HepG2 (cell line): ENCODE data around the gene SMARCA2. TPM values are rescaled to one million over a fixed set of nuclear protein-coding genes. Genes with fewer than 3 reads are reported as not detected.

Experiments
- GABPA ChIP-seq, 2 experiments: IDR thresholded peaks; 2 replicates each; pipeline ENCODE4 v1.6.1; 2011 to 2016; ENCODE audit warnings: low read depth in 2 of 2, low read length in 1 of 2, missing biosample characterization in 1 of 2, missing genetic modification characterization in 1 of 2
- HNF4A ChIP-seq: sonication (generic); formaldehyde crosslinking; IDR thresholded peaks from 2 replicates; pipeline ENCODE4 v1.4.0; 2020; ENCODE audit warnings: missing genetic modification reagents
- HNRNPL ChIP-seq: fragments of 200-400 bp; formaldehyde crosslinking; IDR thresholded peaks from 2 replicates; pipeline ENCODE4 v1.6.1; 2017; ENCODE audit warnings: mild to moderate bottlenecking, low read depth, low read length
- HNRNPLL ChIP-seq: fragments of 200-400 bp; formaldehyde crosslinking; IDR thresholded peaks from 2 replicates; pipeline ENCODE4 v1.6.1; 2017; ENCODE audit warnings: mild to moderate bottlenecking, low read depth, low read length; ENCODE audit not compliant: poor library complexity, severe bottlenecking
- MED1 ChIP-seq: sonication (generic); formaldehyde crosslinking; IDR thresholded peaks from 2 replicates; pipeline ENCODE4 v1.4.0; 2020; ENCODE audit warnings: missing genetic modification reagents
- NFKBIZ ChIP-seq: IDR thresholded peaks from 2 replicates; pipeline ENCODE4 v1.6.1; 2018; ENCODE audit warnings: missing genetic modification reagents, missing compliant biosample characterization
- RAD51 ChIP-seq: fragments of 450-650 bp; IDR thresholded peaks from 2 replicates; pipeline ENCODE4 v1.6.1; 2016; ENCODE audit warnings: borderline replicate concordance
- SIN3A ChIP-seq: IDR thresholded peaks from 2 replicates; pipeline ENCODE4 v1.6.1; 2011; ENCODE audit warnings: low read depth, mild to moderate bottlenecking, control low read depth, low read length, borderline replicate concordance
- XRCC5 ChIP-seq: fragments of 200-400 bp; formaldehyde crosslinking; optimal IDR thresholded peaks from 2 replicates; pipeline ENCODE3; 2017; ENCODE audit warnings: mild to moderate bottlenecking, low read length
- ZNF160 ChIP-seq: sonication (generic); formaldehyde crosslinking; IDR thresholded peaks from 2 replicates; pipeline ENCODE4 v1.8.0; 2022; ENCODE audit warnings: mild to moderate bottlenecking, inconsistent platforms, missing genetic modification reagents
- ZNF839 ChIP-seq: sonication (generic); formaldehyde crosslinking; IDR thresholded peaks from 2 replicates; pipeline ENCODE4 v1.4.0; 2020; ENCODE audit warnings: missing genetic modification reagents, mild to moderate bottlenecking, borderline replicate concordance
- ZNF883 ChIP-seq: sonication (generic); formaldehyde crosslinking; IDR thresholded peaks from 2 replicates; pipeline ENCODE4 v1.5.1; 2020; ENCODE audit warnings: mild to moderate bottlenecking, missing genetic modification reagents; ENCODE audit errors: not compliant biosample characterization
- ZZZ3 ChIP-seq: sonication (generic); formaldehyde crosslinking; IDR thresholded peaks from 2 replicates; pipeline ENCODE4 v1.4.0; 2020; ENCODE audit warnings: missing genetic modification reagents, mild to moderate bottlenecking, borderline replicate concordance
- polyA plus RNA-seq, 8 experiments: library from polyadenylated mRNA; depleted of rRNA in 3 of 8; stranded (reverse) in 7 of 8; unstranded in 1 of 8; fragments of >200 nt; fragmentation: Illumina TruSeq in 4 of 8; extraction: Trizol in 4 of 8; gene quantifications; 2 replicates each; pipeline versions ENCODE4 v1.2.1 to v1.2.3, GENCODE V29; 2011 to 2016; ENCODE audit warnings: low read depth in 4 of 8, missing spikeins in 1 of 8, mixed read lengths in 1 of 8; ENCODE audit not compliant: insufficient read depth in 1 of 8
- total RNA-seq, 5 experiments: library from RNA; depleted of rRNA; stranded (reverse); fragments of >200 nt; fragmentation: Illumina TruSeq; extraction: Trizol; gene quantifications; 2 replicates each; pipeline ENCODE4 v1.2.3, GENCODE V29; 2016; ENCODE audit warnings: low read depth in 1 of 5
- TF ChIP-seq, protein P1 (sequence below): sonication (generic); formaldehyde crosslinking; IDR thresholded peaks from 2 replicates; pipeline ENCODE4 v1.8.0; 2022; ENCODE audit warnings: mild to moderate bottlenecking, missing genetic modification reagents, moderate library complexity
- TF ChIP-seq, protein P2 (sequence below), 2 experiments: sonication (generic) in 1 of 2; formaldehyde crosslinking in 1 of 2; IDR thresholded peaks; 2 replicates each; pipeline versions ENCODE4 v1.4.0 to v1.6.1; 2018 to 2020; ENCODE audit warnings: missing genetic modification reagents in 2 of 2, borderline replicate concordance in 1 of 2, low read depth in 1 of 2, mild to moderate bottlenecking in 1 of 2, missing biosample characterization in 1 of 2
- TF ChIP-seq, protein P3 (sequence below): sonication (generic); formaldehyde crosslinking; IDR thresholded peaks from 2 replicates; pipeline ENCODE4 v1.5.0; 2020; ENCODE audit warnings: mild to moderate bottlenecking, missing genetic modification reagents
- TF ChIP-seq, protein P4 (sequence below): sonication (generic); formaldehyde crosslinking; IDR thresholded peaks from 2 replicates; pipeline ENCODE4 v1.4.0; 2020; ENCODE audit warnings: mild to moderate bottlenecking, missing genetic modification reagents
- TF ChIP-seq, protein P5 (sequence below): sonication (generic); formaldehyde crosslinking; IDR thresholded peaks from 2 replicates; pipeline ENCODE4 v1.4.0; 2020; ENCODE audit warnings: mild to moderate bottlenecking, missing genetic modification reagents

The SMARCA2 gene
- total and polyA plus RNA-seq, 2 of the 13 experiments (the other 11 are each of a cell fraction or from before 2014, with no cell fraction given): 22.5 to 23.7 TPM

DNA sequence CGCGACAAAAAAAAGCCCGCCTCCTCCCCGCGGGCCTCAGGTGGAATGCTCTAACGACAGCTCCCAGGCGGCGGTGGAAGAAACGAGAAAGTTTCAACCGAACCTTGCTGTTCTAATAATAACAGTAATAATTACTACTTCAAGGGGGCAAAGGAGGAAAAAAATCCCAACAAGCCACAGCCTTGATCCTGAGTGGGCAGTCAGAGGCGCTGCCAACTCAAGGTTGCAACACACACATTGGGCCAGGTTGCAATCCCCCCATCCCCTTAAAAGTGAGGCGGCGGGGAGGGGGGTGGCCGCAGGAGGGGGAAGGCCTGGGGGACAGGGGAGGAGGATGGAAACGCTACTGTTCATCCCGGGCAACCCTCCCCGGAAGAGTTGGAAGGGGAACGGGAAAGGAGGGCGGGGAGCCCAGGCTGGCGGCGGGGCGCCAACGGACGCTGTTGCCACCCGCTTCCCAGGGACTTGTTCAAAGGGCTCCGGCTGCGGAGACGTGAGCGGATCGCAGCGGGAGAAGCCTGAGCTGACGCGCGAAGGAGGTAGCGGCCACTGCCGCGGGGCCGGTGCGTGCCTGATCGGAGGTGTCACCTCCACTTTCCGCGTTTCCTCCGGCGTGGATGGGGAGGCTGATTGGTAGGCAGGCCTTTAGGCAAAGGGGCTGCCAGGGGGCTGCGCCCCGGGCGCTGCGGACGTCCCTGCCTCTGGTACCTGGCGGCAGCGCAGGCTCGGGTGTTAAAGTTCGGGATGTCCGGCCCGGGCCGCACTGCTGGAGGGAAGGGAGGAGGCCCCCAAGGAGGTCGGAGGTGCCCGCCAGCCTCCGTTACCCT is 647 bp downstream of the SMARCA2 start (continued):
- TF ChIP-seq, protein P1, sequence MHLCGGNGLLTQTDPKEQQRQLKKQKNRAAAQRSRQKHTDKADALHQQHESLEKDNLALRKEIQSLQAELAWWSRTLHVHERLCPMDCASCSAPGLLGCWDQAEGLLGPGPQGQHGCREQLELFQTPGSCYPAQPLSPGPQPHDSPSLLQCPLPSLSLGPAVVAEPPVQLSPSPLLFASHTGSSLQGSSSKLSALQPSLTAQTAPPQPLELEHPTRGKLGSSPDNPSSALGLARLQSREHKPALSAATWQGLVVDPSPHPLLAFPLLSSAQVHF (CRISPR knock-in tag): no peak
- TF ChIP-seq NFKBIZ (CRISPR knock-in tag) (0 out of 2 replicates have a peak, but pooled peaks have one; percentile 20), HNF4A (CRISPR knock-in tag) (0 out of 2 replicates have a peak, but pooled peaks have one; percentile 3), GABPA (IDR thresholded peaks at IDR 0.05; ENCODE audit: low read depth, low read length) (no peak), GABPA (CRISPR knock-in tag; IDR thresholded peaks at IDR 0.05; ENCODE audit: low read depth) (0 out of 2 replicates have a peak, but pooled peaks have one; percentile 7), ZZZ3 (no peak), ZNF839 (no peak), ZNF160 (no peak; the same call in 1 of the 2 replicates), RAD51 (no peak), XRCC5 (no peak), ZNF883 (CRISPR knock-in tag) (peak; percentile 27), HNRNPLL (peak; percentile 72), MED1 (CRISPR knock-in tag) (no peak), HNRNPL (0 out of 2 replicates have a peak, but pooled peaks have one; percentile 16), SIN3A (peak; percentile 16; the same call in 1 of the 2 replicates)
- TF ChIP-seq, protein P2, sequence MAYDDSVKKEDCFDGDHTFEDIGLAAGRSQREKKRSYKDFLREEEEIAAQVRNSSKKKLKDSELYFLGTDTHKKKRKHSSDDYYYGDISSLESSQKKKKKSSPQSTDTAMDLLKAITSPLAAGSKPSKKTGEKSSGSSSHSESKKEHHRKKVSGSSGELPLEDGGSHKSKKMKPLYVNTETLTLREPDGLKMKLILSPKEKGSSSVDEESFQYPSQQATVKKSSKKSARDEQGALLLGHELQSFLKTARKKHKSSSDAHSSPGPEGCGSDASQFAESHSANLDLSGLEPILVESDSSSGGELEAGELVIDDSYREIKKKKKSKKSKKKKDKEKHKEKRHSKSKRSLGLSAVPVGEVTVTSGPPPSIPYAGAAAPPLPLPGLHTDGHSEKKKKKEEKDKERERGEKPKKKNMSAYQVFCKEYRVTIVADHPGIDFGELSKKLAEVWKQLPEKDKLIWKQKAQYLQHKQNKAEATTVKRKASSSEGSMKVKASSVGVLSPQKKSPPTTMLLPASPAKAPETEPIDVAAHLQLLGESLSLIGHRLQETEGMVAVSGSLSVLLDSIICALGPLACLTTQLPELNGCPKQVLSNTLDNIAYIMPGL (CRISPR knock-in tag; IDR thresholded peaks at IDR 0.05; ENCODE audit: borderline replicate concordance in 1 of 2, low read depth in 1 of 2): 0 out of 4 replicates have a peak, but pooled peaks of 1 of the 2 experiments have one; percentile 57
- TF ChIP-seq, protein P3, sequence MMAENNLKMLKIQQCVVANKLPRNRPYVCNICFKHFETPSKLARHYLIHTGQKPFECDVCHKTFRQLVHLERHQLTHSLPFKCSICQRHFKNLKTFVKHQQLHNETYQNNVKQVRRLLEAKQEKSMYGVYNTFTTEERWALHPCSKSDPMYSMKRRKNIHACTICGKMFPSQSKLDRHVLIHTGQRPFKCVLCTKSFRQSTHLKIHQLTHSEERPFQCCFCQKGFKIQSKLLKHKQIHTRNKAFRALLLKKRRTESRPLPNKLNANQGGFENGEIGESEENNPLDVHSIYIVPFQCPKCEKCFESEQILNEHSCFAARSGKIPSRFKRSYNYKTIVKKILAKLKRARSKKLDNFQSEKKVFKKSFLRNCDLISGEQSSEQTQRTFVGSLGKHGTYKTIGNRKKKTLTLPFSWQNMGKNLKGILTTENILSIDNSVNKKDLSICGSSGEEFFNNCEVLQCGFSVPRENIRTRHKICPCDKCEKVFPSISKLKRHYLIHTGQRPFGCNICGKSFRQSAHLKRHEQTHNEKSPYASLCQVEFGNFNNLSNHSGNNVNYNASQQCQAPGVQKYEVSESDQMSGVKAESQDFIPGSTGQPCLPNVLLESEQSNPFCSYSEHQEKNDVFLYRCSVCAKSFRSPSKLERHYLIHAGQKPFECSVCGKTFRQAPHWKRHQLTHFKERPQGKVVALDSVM: 0 out of 2 replicates have a peak, but pooled peaks have one; percentile 26
- TF ChIP-seq, protein P4, sequence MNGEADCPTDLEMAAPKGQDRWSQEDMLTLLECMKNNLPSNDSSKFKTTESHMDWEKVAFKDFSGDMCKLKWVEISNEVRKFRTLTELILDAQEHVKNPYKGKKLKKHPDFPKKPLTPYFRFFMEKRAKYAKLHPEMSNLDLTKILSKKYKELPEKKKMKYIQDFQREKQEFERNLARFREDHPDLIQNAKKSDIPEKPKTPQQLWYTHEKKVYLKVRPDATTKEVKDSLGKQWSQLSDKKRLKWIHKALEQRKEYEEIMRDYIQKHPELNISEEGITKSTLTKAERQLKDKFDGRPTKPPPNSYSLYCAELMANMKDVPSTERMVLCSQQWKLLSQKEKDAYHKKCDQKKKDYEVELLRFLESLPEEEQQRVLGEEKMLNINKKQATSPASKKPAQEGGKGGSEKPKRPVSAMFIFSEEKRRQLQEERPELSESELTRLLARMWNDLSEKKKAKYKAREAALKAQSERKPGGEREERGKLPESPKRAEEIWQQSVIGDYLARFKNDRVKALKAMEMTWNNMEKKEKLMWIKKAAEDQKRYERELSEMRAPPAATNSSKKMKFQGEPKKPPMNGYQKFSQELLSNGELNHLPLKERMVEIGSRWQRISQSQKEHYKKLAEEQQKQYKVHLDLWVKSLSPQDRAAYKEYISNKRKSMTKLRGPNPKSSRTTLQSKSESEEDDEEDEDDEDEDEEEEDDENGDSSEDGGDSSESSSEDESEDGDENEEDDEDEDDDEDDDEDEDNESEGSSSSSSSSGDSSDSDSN (CRISPR knock-in tag): peak; percentile 43; the same call in 1 of the 2 replicates
- TF ChIP-seq, protein P5, sequence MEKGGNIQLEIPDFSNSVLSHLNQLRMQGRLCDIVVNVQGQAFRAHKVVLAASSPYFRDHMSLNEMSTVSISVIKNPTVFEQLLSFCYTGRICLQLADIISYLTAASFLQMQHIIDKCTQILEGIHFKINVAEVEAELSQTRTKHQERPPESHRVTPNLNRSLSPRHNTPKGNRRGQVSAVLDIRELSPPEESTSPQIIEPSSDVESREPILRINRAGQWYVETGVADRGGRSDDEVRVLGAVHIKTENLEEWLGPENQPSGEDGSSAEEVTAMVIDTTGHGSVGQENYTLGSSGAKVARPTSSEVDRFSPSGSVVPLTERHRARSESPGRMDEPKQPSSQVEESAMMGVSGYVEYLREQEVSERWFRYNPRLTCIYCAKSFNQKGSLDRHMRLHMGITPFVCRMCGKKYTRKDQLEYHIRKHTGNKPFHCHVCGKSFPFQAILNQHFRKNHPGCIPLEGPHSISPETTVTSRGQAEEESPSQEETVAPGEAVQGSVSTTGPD (CRISPR knock-in tag): no peak
